AG04450 (cell line): ENCODE data around the gene ACO2. TPM values are rescaled to one million over a fixed set of nuclear protein-coding genes. Genes with fewer than 3 reads are reported as not detected.

ENCODE experiments used
- CTCF ChIA-PET: fragments of 300-600, 350-600 bp; formaldehyde crosslinking; extraction: SDS; loops from one replicate; lab custom pipeline; 2022; ENCODE audit warnings: antibody characterized with exemption, inconsistent platforms; lab: Charles Lee
- POLR2A ChIA-PET: fragments of 350-600 bp; formaldehyde crosslinking; extraction: SDS; loops from one replicate; lab custom pipeline; 2021; ENCODE audit warnings: antibody characterized with exemption, inconsistent platforms; lab: Yijun Ruan, JAX
- DNase-seq: peaks from one replicate; pipeline ENCODE4 v3.0.0-alpha.2; 2011; ENCODE audit warnings: low read depth, low spot score
- H3K27ac ChIP-seq: one replicate; pipeline ENCODE4 v1.5.1; 2012; ENCODE audit warnings: low read depth, low read length, control low read depth
- H3K27me3 ChIP-seq: one replicate; pipeline ENCODE4 v1.6.0; 2012; ENCODE audit warnings: low read length; ENCODE audit not compliant: control insufficient read depth, insufficient read depth
- H3K4me3 ChIP-seq: 2 replicates; pipeline ENCODE4 v1.5.1; 2011; ENCODE audit warnings: mild to moderate bottlenecking, low read depth, low read length, control low read depth
- H3K9me3 ChIP-seq: 2 replicates; pipeline ENCODE4 v1.5.1; 2012; ENCODE audit warnings: low read length; ENCODE audit not compliant: control insufficient read depth, insufficient read depth
- polyA plus RNA-seq: library from polyadenylated mRNA; depleted of rRNA; stranded (reverse); fragments of >200 nt; gene quantifications from 2 replicates; pipeline ENCODE4 v1.2.3, GENCODE V29; 2011
- TF ChIP-seq, protein P1 (sequence below): IDR thresholded peaks from 2 replicates; pipeline ENCODE4 v1.5.1; 2011; ENCODE audit warnings: low read depth, low read length, control low read depth, inconsistent platforms

The ACO2 gene
- polyA plus RNA-seq, 1 experiment = 32.2 TPM

DNA sequence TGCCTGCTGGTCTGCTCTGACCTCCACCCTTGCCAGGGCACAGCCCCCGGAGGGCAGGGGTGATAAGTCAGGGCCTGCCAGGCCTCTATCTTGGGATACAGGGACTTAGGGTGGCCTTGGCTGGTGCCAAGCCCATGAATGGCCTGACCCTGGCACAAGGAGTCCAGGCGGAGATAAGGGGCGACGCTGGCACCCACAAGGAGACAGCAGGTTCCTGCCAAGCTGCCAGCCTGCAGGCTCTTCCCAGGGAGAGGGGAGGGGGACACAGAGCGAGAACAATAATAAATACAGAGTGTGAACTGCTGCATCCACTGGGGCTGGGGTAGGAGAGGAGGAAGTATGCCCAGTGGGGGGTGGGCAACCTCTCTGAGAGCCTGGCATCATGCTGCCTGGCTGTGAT, 92.9 kb downstream of the ACO2 start:
- Histone ChIP-seq H3K27me3 (no peaks in the 10 kb centered on the region), H3K9me3 (no peaks in the 10 kb centered on the region), H3K27ac (no peak overlapping the region), H3K4me3 (peak overlapping the region; percentile 84)
- no peak for DNase-seq
- ChIA-PET POLR2A (interaction anchor here (1.1 kb wide), 1 partner anchor 18 kb away, joined by 4 read pairs; no protein-coding TSS in a partner anchor), CTCF (no interaction called here)
- TF ChIP-seq, protein P1, sequence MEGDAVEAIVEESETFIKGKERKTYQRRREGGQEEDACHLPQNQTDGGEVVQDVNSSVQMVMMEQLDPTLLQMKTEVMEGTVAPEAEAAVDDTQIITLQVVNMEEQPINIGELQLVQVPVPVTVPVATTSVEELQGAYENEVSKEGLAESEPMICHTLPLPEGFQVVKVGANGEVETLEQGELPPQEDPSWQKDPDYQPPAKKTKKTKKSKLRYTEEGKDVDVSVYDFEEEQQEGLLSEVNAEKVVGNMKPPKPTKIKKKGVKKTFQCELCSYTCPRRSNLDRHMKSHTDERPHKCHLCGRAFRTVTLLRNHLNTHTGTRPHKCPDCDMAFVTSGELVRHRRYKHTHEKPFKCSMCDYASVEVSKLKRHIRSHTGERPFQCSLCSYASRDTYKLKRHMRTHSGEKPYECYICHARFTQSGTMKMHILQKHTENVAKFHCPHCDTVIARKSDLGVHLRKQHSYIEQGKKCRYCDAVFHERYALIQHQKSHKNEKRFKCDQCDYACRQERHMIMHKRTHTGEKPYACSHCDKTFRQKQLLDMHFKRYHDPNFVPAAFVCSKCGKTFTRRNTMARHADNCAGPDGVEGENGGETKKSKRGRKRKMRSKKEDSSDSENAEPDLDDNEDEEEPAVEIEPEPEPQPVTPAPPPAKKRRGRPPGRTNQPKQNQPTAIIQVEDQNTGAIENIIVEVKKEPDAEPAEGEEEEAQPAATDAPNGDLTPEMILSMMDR = no peak

DNA sequence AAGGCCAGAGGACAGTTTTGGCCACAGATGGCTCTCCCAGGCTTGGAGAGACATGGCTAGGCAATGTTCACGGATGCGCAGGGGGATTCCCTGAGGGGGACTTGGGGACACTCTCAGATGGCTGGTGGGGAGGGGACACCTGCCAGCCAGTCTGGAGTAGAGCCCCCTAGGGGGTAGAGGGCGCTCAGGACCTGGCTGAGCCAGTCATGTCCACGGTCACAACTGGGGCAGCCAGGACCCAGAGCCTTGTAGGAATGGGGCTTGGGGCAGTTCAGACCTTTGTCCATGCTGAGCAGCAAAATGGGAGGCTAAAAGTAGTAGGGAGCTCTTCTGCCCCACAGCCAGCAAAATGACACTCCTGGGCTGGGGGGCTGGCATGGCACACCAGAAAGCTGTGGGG, 93.5 kb downstream of the ACO2 start:
- TF ChIP-seq, protein P1 = no peak
- Histone ChIP-seq H3K4me3 (peak overlapping the region; percentile 84), H3K27ac (peak overlapping the region; percentile 78), H3K9me3 (no peaks in the 10 kb centered on the region), H3K27me3 (no peaks in the 10 kb centered on the region)
- no peak for DNase-seq
- POLR2A ChIA-PET = interaction anchor here (1.2 kb wide), 1 partner anchor 27 kb away, joined by 9 read pairs; the partner anchor contains the start of gene PMM1
- CTCF ChIA-PET = interaction anchor here (1.2 to 1.5 kb wide), 3 partner anchors 9 to 35 kb away, joined by 3 to 4 read pairs (median 4); no protein-coding TSS in a partner anchor

DNA sequence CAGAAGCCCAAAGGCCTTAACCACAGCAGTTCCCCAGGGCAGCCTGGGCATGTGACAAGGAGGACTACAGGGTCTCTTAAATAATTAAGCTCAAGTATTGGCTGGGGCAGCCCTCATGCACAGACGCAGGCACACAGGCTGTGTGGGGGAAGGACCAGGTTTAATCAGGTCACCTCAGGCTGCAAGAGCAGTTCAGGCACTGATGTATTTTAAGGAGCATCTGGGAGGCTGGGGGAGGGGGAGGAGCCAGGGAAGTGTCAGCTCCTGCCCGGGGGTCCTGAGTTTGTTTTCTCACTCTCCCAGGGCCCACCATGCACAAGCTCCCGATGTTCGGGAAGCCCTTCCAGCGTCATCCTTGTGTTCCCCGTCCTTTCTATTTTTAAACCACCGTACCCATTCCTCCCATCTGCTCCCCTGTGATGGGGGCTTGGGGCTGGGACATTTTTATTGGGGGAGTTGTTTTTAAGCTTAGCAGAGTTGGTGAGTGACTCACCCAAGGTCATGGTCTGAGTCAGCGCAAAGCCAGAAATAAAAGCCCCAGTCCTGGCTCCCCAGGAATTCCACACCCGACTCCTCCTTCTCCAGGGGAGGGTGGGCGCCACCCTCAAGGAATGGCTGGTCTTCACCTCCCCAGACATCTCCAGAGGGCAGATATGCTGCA, 94.3 kb downstream of the ACO2 start:
- Histone ChIP-seq H3K27ac (peak overlapping the region; percentile 78), H3K27me3 (no peaks in the 10 kb centered on the region), H3K4me3 (peak overlapping the region; percentile 84), H3K9me3 (no peaks in the 10 kb centered on the region)
- TF ChIP-seq, protein P1 = no peak
- POLR2A ChIA-PET = interaction anchor here (0.6 to 1.2 kb wide), 2 partner anchors 11 to 27 kb away, joined by 6 to 9 read pairs; partner anchors contain the start of gene PMM1
- CTCF ChIA-PET = interaction anchor here (0.8 to 1.5 kb wide), 4 partner anchors 10 to 159 kb away, joined by 3 to 4 read pairs (median 4); no protein-coding TSS in a partner anchor
- no peak for DNase-seq

DNA sequence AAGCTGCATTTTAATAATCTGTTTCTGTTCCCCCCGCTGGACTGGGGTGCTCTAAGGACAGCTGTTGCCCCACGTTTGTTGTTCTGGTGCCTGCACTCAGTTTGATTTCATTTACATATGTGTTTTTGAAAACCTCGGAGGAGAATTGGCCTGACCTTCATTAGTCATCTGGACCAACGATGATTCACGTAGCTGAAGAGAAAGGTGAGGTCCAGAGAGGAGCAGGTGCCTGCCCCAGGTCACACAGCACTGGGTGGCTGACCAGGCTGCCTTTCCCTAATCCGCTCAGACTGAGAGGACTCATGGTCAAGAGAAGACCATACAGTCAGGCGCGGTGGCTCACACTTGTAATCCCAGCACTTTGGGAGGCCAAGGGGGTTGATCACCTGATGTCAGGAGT, 95.6 kb downstream of the ACO2 start:
- CTCF ChIA-PET = no interaction called here
- H3K27me3 ChIP-seq = no peaks in the 10 kb centered on the region
- POLR2A ChIA-PET = interaction anchor here (2.7 kb wide), 1 partner anchor 25 kb away, joined by 12 read pairs; the partner anchor contains the start of gene PMM1
- no peaks in the 10 kb centered on the region for H3K9me3 ChIP-seq
- no peak overlapping the region for H3K4me3 ChIP-seq
- DNase-seq = no peak
- TF ChIP-seq, protein P1 = no peak
- H3K27ac ChIP-seq = peak overlapping the region; percentile 94

DNA sequence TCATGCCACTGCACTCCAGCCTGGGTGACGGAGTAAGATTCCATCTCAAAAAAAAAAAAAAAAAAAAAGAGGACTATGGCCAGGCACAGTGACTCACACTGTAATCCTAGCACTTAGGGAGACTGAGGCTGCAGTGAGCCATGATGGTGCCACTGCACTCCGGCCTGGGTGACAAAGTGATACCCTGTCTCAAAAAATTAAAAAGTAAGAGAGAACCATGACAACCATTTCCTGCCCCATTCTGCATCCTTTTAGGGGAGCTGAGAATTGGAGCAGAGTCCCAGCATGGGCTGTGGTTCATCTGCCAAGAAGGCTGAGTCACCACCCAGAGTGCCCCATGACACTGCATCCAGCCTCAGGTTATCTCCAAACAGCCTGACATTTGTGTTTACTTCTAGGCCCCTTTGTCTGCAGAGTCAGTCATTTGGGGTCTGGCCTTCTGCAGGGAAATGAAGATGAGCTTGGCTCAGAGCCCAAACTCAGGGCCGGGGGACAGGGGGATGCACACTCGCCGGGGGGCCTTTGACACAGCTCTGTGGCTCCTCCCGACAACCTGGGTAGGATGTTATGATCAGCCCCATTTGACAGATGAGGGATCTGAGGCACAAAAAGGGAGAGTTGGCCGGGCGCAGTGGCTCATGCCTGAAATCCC, 96.6 kb downstream of the ACO2 start:
- CTCF ChIA-PET = interaction anchor here (0.7 to 1.9 kb wide), 2 partner anchors 22 to 48 kb away, joined by 3 to 4 read pairs; partner anchors contain the start of gene POLR3H

More for the DNA sequence above, 96.6 kb downstream of the ACO2 start:
- H3K27me3 ChIP-seq = no peaks in the 10 kb centered on the region
- H3K27ac ChIP-seq = peak overlapping the region; percentile 94
- no peaks in the 10 kb centered on the region for H3K9me3 ChIP-seq
- TF ChIP-seq, protein P1 = no peak
- DNase-seq = peak; percentile 56
- H3K4me3 ChIP-seq = no peak overlapping the region
- POLR2A ChIA-PET = interaction anchor here (0.8 to 2.7 kb wide), 4 partner anchors 8 to 183 kb away, joined by 4 to 15 read pairs (median 9); partner anchors contain the start of genes PMM1 and TEF
